ENCODE data around the gene EIF2AK3.

- no peak for TF ChIP-seq POLR2A (IDR thresholded peaks at IDR 0.05)
- TF ChIP-seq, protein P1, sequence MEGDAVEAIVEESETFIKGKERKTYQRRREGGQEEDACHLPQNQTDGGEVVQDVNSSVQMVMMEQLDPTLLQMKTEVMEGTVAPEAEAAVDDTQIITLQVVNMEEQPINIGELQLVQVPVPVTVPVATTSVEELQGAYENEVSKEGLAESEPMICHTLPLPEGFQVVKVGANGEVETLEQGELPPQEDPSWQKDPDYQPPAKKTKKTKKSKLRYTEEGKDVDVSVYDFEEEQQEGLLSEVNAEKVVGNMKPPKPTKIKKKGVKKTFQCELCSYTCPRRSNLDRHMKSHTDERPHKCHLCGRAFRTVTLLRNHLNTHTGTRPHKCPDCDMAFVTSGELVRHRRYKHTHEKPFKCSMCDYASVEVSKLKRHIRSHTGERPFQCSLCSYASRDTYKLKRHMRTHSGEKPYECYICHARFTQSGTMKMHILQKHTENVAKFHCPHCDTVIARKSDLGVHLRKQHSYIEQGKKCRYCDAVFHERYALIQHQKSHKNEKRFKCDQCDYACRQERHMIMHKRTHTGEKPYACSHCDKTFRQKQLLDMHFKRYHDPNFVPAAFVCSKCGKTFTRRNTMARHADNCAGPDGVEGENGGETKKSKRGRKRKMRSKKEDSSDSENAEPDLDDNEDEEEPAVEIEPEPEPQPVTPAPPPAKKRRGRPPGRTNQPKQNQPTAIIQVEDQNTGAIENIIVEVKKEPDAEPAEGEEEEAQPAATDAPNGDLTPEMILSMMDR (IDR thresholded peaks at IDR 0.05) = no peak
These were observed 25.2 kb downstream of the EIF2AK3 start for GRCh38 chr2:88602022-88602421.

All from uterus (tissue), 2 donors.